GM12864 (cell line): Measurements from ENCODE around the gene SLC25A11.

Experiments used
- DNase-seq: peaks from one replicate; pipeline ENCODE4 v3.0.0-alpha.2; 2011; ENCODE audit warnings: low read depth
- H3K4me3 ChIP-seq: 2 replicates; pipeline ENCODE4 v1.5.1; 2011; ENCODE audit warnings: mild to moderate bottlenecking, low read depth, low read length, control low read depth
- CTCF ChIP-seq: IDR thresholded peaks from 2 replicates; pipeline ENCODE4 v1.5.1; 2011; ENCODE audit warnings: low read depth, mild to moderate bottlenecking, moderate library complexity, low read length, control low read depth, inconsistent platforms; ENCODE audit errors: missing control alignments

The SLC25A11 gene

GRCh38 chr17:4898927-4899326, 40.9 kb downstream of the SLC25A11 start:
- DNase-seq, result no peak
- TF ChIP-seq CTCF, result no peak
- H3K4me3 ChIP-seq, result peak overlapping the region; percentile 55

GRCh38 chr17:4898351-4898750, 41.5 kb downstream of the SLC25A11 start:
- DNase-seq, result no peak
- no peak overlapping the region for H3K4me3 ChIP-seq
- TF ChIP-seq CTCF, result no peak

GRCh38 chr17:4897785-4898184, 42.1 kb downstream of the SLC25A11 start:
- no peak for TF ChIP-seq CTCF
- DNase-seq, result no peak
- no peak overlapping the region for H3K4me3 ChIP-seq

GRCh38 chr17:4897198-4897687, 42.6 kb downstream of the SLC25A11 start:
- TF ChIP-seq CTCF, result no peak

GRCh38 chr17:4896332-4897197, 43.3 kb downstream of the SLC25A11 start:
- DNase-seq, result no peak
- no peak for TF ChIP-seq CTCF
- H3K4me3 ChIP-seq, result no peak overlapping the region

More at GRCh38 chr17:4897198-4897687, 42.6 kb downstream of the SLC25A11 start:
- no peak overlapping the region for H3K4me3 ChIP-seq
- DNase-seq, result no peak

GRCh38 chr17:4895657-4896331, 44.1 kb downstream of the SLC25A11 start:
- H3K4me3 ChIP-seq, result no peak overlapping the region
- no peak for DNase-seq
- TF ChIP-seq CTCF, result no peak
